Measurements from ENCODE around the gene CDH20. TPM values are rescaled to one million over a fixed set of nuclear protein-coding genes. Genes with fewer than 3 reads are reported as not detected.

CDH20 gene
- total and polyA plus RNA-seq, 2 donors from 2014 or later, result 0.16 to 0.30 TPM

GRCh38 chr18:61419763-61420162, 86.5 kb downstream of the CDH20 start:
- FAIRE-seq, result no peak

GRCh38 chr18:61420218-61420885, 87.1 kb downstream of the CDH20 start:
- Histone ChIP-seq H3K9me3 (ENCODE audit: control insufficient read depth in 2 of 3, insufficient read depth in 1 of 3, low read length in 3 of 3) (peaks cover 0 to 4% (median 0%) of the 10 kb centered on the region in 3 donors), H3K9ac (ENCODE audit: low read length in 3 of 3) (no peak overlapping the region), H3K36me3 (ENCODE audit: control insufficient read depth in 2 of 3, insufficient read depth in 3 of 3, low read length in 3 of 3) (no peaks in the 10 kb centered on the region), H3K27ac (ENCODE audit: low read depth in 2 of 2, low read length in 2 of 2) (no peak overlapping the region), H3K4me1 (ENCODE audit: control insufficient read depth in 2 of 3, insufficient read depth in 2 of 3, low read depth in 1 of 3, low read length in 3 of 3) (no peaks in the 10 kb centered on the region), H3K27me3 (ENCODE audit: control insufficient read depth, insufficient read depth, low read length) (no peaks in the 10 kb centered on the region), H3K4me3 (ENCODE audit: low read length in 3 of 3) (no peak overlapping the region)
- TF ChIP-seq CTCF (IDR thresholded peaks at IDR 0.05; ENCODE audit: borderline replicate concordance, extremely low read depth, insufficient read depth), result no peak
- FAIRE-seq (no peak), DNase-seq (no peak)
- intact Hi-C loops (cut with DNase I), result no loop called here

More at GRCh38 chr18:61419763-61420162, 86.5 kb downstream of the CDH20 start:
- Histone ChIP-seq H3K9me3 (ENCODE audit: control insufficient read depth in 2 of 3, insufficient read depth in 1 of 3, low read length in 3 of 3) (peaks cover 0 to 4% (median 0%) of the 10 kb centered on the region in 3 donors), H3K4me3 (ENCODE audit: low read length in 3 of 3) (no peak overlapping the region), H3K4me1 (ENCODE audit: control insufficient read depth in 2 of 3, insufficient read depth in 2 of 3, low read depth in 1 of 3, low read length in 3 of 3) (no peaks in the 10 kb centered on the region), H3K36me3 (ENCODE audit: control insufficient read depth in 2 of 3, insufficient read depth in 3 of 3, low read length in 3 of 3) (no peaks in the 10 kb centered on the region), H3K9ac (ENCODE audit: low read length in 3 of 3) (no peak overlapping the region), H3K27ac (ENCODE audit: low read depth in 2 of 2, low read length in 2 of 2) (no peak overlapping the region), H3K27me3 (ENCODE audit: control insufficient read depth, insufficient read depth, low read length) (no peaks in the 10 kb centered on the region)
- no peak for DNase-seq
- intact Hi-C loops (cut with DNase I), result no loop called here
- no peak for TF ChIP-seq CTCF (IDR thresholded peaks at IDR 0.05; ENCODE audit: borderline replicate concordance, extremely low read depth, insufficient read depth)

GRCh38 chr18:61426492-61427053, 93.3 kb downstream of the CDH20 start:
- Histone ChIP-seq H3K4me3 (ENCODE audit: low read length in 3 of 3) (no peak overlapping the region), H3K27ac (ENCODE audit: low read depth in 2 of 2, low read length in 2 of 2) (no peak overlapping the region), H3K4me1 (ENCODE audit: control insufficient read depth in 2 of 3, insufficient read depth in 2 of 3, low read depth in 1 of 3, low read length in 3 of 3) (no peaks in the 10 kb centered on the region), H3K27me3 (ENCODE audit: control insufficient read depth, insufficient read depth, low read length) (no peaks in the 10 kb centered on the region), H3K9ac (ENCODE audit: low read length in 3 of 3) (no peak overlapping the region), H3K9me3 (ENCODE audit: control insufficient read depth in 2 of 3, insufficient read depth in 1 of 3, low read length in 3 of 3) (no peaks in the 10 kb centered on the region), H3K36me3 (ENCODE audit: control insufficient read depth in 2 of 3, insufficient read depth in 3 of 3, low read length in 3 of 3) (no peaks in the 10 kb centered on the region)
- no peak for DNase-seq
- intact Hi-C loops (cut with DNase I), result no loop called here
- no peak for FAIRE-seq
- TF ChIP-seq CTCF (IDR thresholded peaks at IDR 0.05; ENCODE audit: borderline replicate concordance, extremely low read depth, insufficient read depth), result no peak
